GM23248 (cell line): ENCODE data around the gene PARD6B. TPM values are rescaled to one million over a fixed set of nuclear protein-coding genes. Genes with fewer than 3 reads are reported as not detected.

Experiments
- DNase-seq: peaks from one replicate; pipeline ENCODE4 v3.0.0-alpha.2; 2015
- H2AFZ ChIP-seq: fragments of 200-600 bp; sonication (generic); 2 replicates; pipeline ENCODE4 v1.6.1; 2016; ENCODE audit warnings: antibody characterized with exemption
- H3F3A ChIP-seq: fragments of 200-600 bp; sonication (generic); 2 replicates; pipeline ENCODE4 v1.6.1; 2016; ENCODE audit warnings: mild to moderate bottlenecking, antibody characterized with exemption, mixed run types; ENCODE audit not compliant: insufficient read depth
- H3K27ac ChIP-seq: fragments of 200-600 bp; sonication (generic); 2 replicates; pipeline ENCODE4 v1.5.1; 2016; ENCODE audit warnings: mild to moderate bottlenecking
- H3K27me3 ChIP-seq: fragments of 200-600 bp; sonication (generic); replicated peaks from 2 replicates; pipeline ENCODE4 v1.6.1; 2016; ENCODE audit warnings: mild to moderate bottlenecking; ENCODE audit not compliant: insufficient read depth
- H3K36me3 ChIP-seq: fragments of 200-600 bp; sonication (generic); 2 replicates; pipeline ENCODE4 v1.6.1; 2016; ENCODE audit warnings: low read depth, mild to moderate bottlenecking
- H3K4me1 ChIP-seq: fragments of 200-600 bp; sonication (generic); 2 replicates; pipeline ENCODE4 v1.6.1; 2016; ENCODE audit warnings: mild to moderate bottlenecking; ENCODE audit not compliant: insufficient read depth
- H3K4me2 ChIP-seq: fragments of 200-600 bp; sonication (generic); one replicate; pipeline ENCODE4 v1.6.1; 2016; ENCODE audit warnings: mild to moderate bottlenecking; ENCODE audit not compliant: unreplicated experiment
- H3K4me3 ChIP-seq: fragments of 200-600 bp; sonication (generic); 2 replicates; pipeline ENCODE4 v1.5.1; 2016; ENCODE audit warnings: mild to moderate bottlenecking
- H3K79me2 ChIP-seq: fragments of 200-600 bp; sonication (generic); 2 replicates; pipeline ENCODE4 v1.6.1; 2016; ENCODE audit warnings: mild to moderate bottlenecking; ENCODE audit not compliant: insufficient read depth
- H3K9ac ChIP-seq: fragments of 200-600 bp; sonication (generic); 2 replicates; pipeline ENCODE4 v1.6.1; 2016; ENCODE audit warnings: mild to moderate bottlenecking
- H3K9me2 ChIP-seq: fragments of 200-600 bp; sonication (generic); 2 replicates; pipeline ENCODE4 v1.6.1; 2016; ENCODE audit warnings: mixed run types, mild to moderate bottlenecking, moderate library complexity; ENCODE audit not compliant: insufficient read depth
- H3K9me3 ChIP-seq: fragments of 200-600 bp; sonication (generic); one replicate; pipeline ENCODE4 v1.6.1; 2017; ENCODE audit warnings: low read depth
- H4K20me1 ChIP-seq: fragments of 200-600 bp; sonication (generic); 2 replicates; pipeline ENCODE4 v1.6.0; 2016; ENCODE audit not compliant: insufficient read depth
- EZH2 ChIP-seq: fragments of 200-600 bp; sonication (generic); IDR thresholded peaks from 2 replicates; pipeline ENCODE4 v1.6.1; 2018; ENCODE audit warnings: antibody characterized with exemption, mild to moderate bottlenecking; ENCODE audit not compliant: insufficient read depth, poor library complexity, severe bottlenecking
- EZH2phosphoT487 ChIP-seq: fragments of 200-600 bp; sonication (generic); IDR thresholded peaks from 2 replicates; pipeline ENCODE4 v1.6.1; 2018; ENCODE audit warnings: antibody characterized with exemption, moderate library complexity, mild to moderate bottlenecking, low read depth; ENCODE audit not compliant: insufficient read depth
- WGBS, 2 experiments: methylation state at CpG; one replicate each; pipeline ENCODE4 v1.1.6; 2015 to 2017; ENCODE audit warnings: low lambda C conversion rate in 2 of 2, low coverage in 1 of 2; ENCODE audit errors: missing lambda C conversion rate in 2 of 2; 5-methylcytosine and 5-hydroxymethylcytosine counted together
- in situ Hi-C: fragments of 300-500 bp; cut with MboI; formaldehyde crosslinking; loops from 2 replicates; pipeline ENCODE4 v1.15.0; 2020
- polyA plus RNA-seq: library from polyadenylated mRNA; unstranded; fragments of >200 nt; fragmentation: Nextera tagmentation; extraction: Ambion mirVana; gene quantifications from 2 replicates; pipeline ENCODE4 v1.2.1, GENCODE V29; 2016
- total RNA-seq: library from RNA; depleted of rRNA; stranded (reverse); fragments of >200 nt; shearing (Covaris generic); gene quantifications from 2 replicates; pipeline ENCODE4 v1.2.3, GENCODE V29; 2014

The PARD6B gene
- total and polyA plus RNA-seq, 2 experiments from 2014 or later, result 0.16 TPM; not detected in 1

DNA sequence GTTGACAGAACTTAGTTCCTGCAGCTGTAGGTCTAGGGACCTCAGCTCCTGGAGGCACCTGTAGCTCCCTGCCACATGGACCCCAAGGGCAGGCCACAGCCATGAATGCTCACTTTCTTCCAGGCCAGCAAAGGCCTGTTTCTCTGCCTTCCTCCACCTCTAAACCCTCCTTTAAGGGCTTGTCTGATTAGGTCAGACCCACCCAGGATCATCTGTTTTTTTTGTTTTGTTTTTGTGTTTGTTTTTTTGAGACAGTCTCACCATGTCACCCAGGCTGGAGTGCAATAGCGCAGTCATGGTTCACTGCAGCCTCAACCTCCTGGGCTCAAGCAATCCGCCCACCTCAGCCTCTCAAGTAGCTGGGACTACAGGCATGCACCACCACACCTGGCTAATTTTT, 52.0 kb downstream of the PARD6B start:
- no peaks in the 10 kb centered on the region for H3K9me3 ChIP-seq
- WGBS, 2 experiments, result 73 to 87% methylated on average over 2 of the region's 2 CpGs
- H3K4me2 ChIP-seq, result no peak overlapping the region
- H3K27me3 ChIP-seq, result no peaks in the 10 kb centered on the region
- H3K36me3 ChIP-seq, result no peaks in the 10 kb centered on the region
- H2AFZ ChIP-seq, result no peak overlapping the region
- no peak overlapping the region for H3K9ac ChIP-seq
- no peak for TF ChIP-seq EZH2phosphoT487
- TF ChIP-seq EZH2, result no peak
- H3K79me2 ChIP-seq, result no peaks in the 10 kb centered on the region
- in situ Hi-C loops, result no loop called here
- H3K4me3 ChIP-seq, result no peak overlapping the region
- 0 out of 2 replicates have a peak, but pooled peaks cover 3% of the 10 kb centered on the region for H3F3A ChIP-seq
- no peaks in the 10 kb centered on the region for H4K20me1 ChIP-seq
- H3K4me1 ChIP-seq, result peaks cover 4% of the 10 kb centered on the region
- H3K9me2 ChIP-seq, result no peaks in the 10 kb centered on the region
- no peak overlapping the region for H3K27ac ChIP-seq
- DNase-seq, result no peak

DNA sequence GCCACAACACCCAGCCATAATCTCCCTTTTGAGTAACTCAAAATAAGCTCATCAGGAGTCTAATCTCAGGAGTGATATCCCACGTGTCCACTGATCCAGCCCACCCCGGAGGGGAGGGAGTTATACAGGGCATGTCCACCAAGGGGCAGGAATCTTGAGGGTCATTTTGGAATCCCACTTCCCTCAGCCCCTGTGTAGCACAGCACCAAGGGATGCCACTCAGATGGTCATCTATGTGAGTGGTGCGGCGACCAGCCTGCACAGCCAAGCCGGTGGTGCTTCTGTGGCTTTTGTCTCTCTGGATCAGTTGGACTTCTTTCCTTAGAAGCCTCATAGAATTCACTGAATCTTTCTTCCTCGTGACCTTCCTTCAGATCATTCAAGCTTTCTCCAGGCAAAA, 52.5 kb downstream of the PARD6B start:
- H3K4me2 ChIP-seq, result no peak overlapping the region
- H3K79me2 ChIP-seq, result no peaks in the 10 kb centered on the region
- no peaks in the 10 kb centered on the region for H3K9me3 ChIP-seq
- H3F3A ChIP-seq, result 0 out of 2 replicates have a peak, but pooled peaks cover 8% of the 10 kb centered on the region
- peaks cover 8% of the 10 kb centered on the region for H3K4me1 ChIP-seq
- H3K9me2 ChIP-seq, result no peaks in the 10 kb centered on the region
- no peak for DNase-seq
- no peak overlapping the region for H3K4me3 ChIP-seq
- no peak for TF ChIP-seq EZH2phosphoT487
- no peak for TF ChIP-seq EZH2
- H2AFZ ChIP-seq, result no peak overlapping the region
- no peak overlapping the region for H3K27ac ChIP-seq
- H3K9ac ChIP-seq, result no peak overlapping the region
- in situ Hi-C loops, result no loop called here
- H4K20me1 ChIP-seq, result no peaks in the 10 kb centered on the region
- WGBS, 2 experiments, result 76 to 80% methylated on average over 6 of the region's 6 CpGs
- no peaks in the 10 kb centered on the region for H3K27me3 ChIP-seq
- H3K36me3 ChIP-seq, result no peaks in the 10 kb centered on the region

DNA sequence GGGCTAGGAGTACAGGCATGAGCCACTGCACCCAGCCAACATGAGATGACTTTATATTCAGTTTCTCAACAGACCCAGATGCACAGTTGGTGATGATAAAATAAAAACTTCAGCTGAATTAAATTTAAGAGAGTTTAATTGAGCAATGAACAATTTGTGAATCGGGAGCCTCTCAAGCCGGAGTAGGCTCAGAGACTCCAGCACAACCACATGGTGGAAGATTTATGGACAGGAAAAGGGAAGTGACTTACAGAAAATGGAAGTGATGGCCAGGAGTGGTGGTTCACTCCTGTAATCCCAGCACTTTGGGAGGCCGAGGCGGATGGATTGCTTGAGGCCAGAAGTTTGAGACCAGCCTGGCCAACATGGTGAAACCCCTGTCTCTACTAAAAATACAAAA, 53.1 kb downstream of the PARD6B start:
- Histone ChIP-seq H3K9me3 (no peaks in the 10 kb centered on the region), H3K27ac (no peak overlapping the region), H3F3A (0 out of 2 replicates have a peak, but pooled peaks cover 9% of the 10 kb centered on the region), H3K36me3 (no peaks in the 10 kb centered on the region), H2AFZ (no peak overlapping the region), H3K79me2 (no peaks in the 10 kb centered on the region), H3K9ac (no peak overlapping the region), H3K4me3 (no peak overlapping the region), H3K9me2 (no peaks in the 10 kb centered on the region), H3K4me2 (no peak overlapping the region), H4K20me1 (no peaks in the 10 kb centered on the region), H3K4me1 (peaks cover 8% of the 10 kb centered on the region), H3K27me3 (no peaks in the 10 kb centered on the region)
- in situ Hi-C loops, result no loop called here
- TF ChIP-seq EZH2 (no peak), EZH2phosphoT487 (no peak)
- no peak for DNase-seq
- WGBS, 2 experiments, result 79 to 85% methylated on average over 4 of the region's 4 CpGs

DNA sequence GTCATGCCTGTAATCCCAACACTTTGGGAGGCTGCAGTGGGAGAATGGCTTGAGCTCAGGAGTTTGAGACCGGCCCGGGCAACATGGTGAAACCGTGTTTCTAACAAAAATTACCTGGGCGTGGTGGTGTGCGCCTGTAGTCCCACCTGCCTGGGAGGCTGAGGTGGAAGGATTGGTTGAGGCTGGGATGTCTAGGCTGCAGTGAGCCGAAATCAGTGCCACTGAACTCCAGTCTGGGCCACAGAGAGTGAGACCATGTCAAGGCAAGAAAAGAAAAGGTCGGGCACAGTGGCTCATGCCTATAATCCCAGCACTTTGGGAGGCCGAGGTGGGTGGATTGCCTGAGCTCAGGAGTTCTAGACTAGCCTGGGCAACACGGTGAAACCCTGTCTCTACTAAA, 55.3 kb downstream of the PARD6B start:
- Histone ChIP-seq H3K9me2 (no peaks in the 10 kb centered on the region), H3K36me3 (no peaks in the 10 kb centered on the region), H3K27ac (no peak overlapping the region), H4K20me1 (no peaks in the 10 kb centered on the region), H3K4me2 (no peak overlapping the region), H2AFZ (no peak overlapping the region), H3K27me3 (no peaks in the 10 kb centered on the region), H3K9me3 (no peaks in the 10 kb centered on the region), H3F3A (0 out of 2 replicates have a peak, but pooled peaks cover 9% of the 10 kb centered on the region), H3K4me1 (peaks cover 19% of the 10 kb centered on the region), H3K4me3 (no peak overlapping the region), H3K9ac (no peak overlapping the region), H3K79me2 (no peaks in the 10 kb centered on the region)
- TF ChIP-seq EZH2, result no peak
- TF ChIP-seq EZH2phosphoT487, result no peak
- in situ Hi-C loops, result no loop called here
- WGBS, 2 experiments, result 91 to 94% methylated on average over 9 of the region's 9 CpGs
- no peak for DNase-seq

DNA sequence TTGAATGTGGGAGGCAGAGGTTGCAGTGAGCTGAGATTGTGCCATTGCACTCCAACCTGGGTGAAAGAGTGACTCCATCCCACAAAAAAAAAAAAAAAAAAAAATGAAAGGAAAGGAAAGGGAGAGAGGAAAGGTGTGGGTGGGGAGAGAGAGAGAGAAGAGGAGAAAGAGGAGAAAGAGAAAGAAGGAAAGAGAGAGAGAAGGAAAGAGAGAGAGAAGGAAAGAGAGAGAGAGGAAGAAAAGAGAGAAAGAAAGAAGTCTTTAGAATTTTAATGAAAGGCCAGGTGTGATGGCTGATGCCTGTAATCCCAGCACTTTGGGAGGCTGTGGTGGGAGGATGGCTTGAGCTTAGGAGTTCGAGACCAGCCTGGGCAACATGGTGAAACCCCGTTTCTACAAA, 55.8 kb downstream of the PARD6B start:
- Histone ChIP-seq H3K27me3 (no peaks in the 10 kb centered on the region), H3K27ac (no peak overlapping the region), H2AFZ (0 out of 2 replicates have a peak overlapping the region, but pooled peaks have one; percentile 83), H3K4me3 (no peak overlapping the region), H3K79me2 (no peaks in the 10 kb centered on the region), H3K9me2 (no peaks in the 10 kb centered on the region), H3K4me1 (peaks cover 19% of the 10 kb centered on the region), H4K20me1 (no peaks in the 10 kb centered on the region), H3K36me3 (no peaks in the 10 kb centered on the region), H3K4me2 (no peak overlapping the region), H3K9me3 (no peaks in the 10 kb centered on the region), H3K9ac (no peak overlapping the region), H3F3A (0 out of 2 replicates have a peak, but pooled peaks cover 9% of the 10 kb centered on the region)
- 82 to 94% methylated on average over 2 of the region's 2 CpGs for WGBS, 2 experiments
- in situ Hi-C loops, result no loop called here
- no peak for DNase-seq
- TF ChIP-seq EZH2 (no peak), EZH2phosphoT487 (no peak)
